GM19035 (cell line): ENCODE measurements around the gene RAI1.

Experiments used
- ATAC-seq: cut with Tn5 transposase; IDR thresholded peaks from one replicate; pipeline ENCODE4 v1.9.1; 2021; ENCODE audit not compliant: unreplicated experiment

RAI1 gene

GRCh38 chr17:17765359-17766076 lies 84.3 kb downstream of the RAI1 start:
- ATAC-seq: no peak

- ATAC-seq: no peak
Observed at GRCh38 chr17:17766077-17766743, 85.0 kb downstream of the RAI1 start.

GRCh38 chr17:17766744-17767120 lies 85.5 kb downstream of the RAI1 start:
- no peak for ATAC-seq

- ATAC-seq: no peak
Observed at GRCh38 chr17:17767154-17767869, 86.1 kb downstream of the RAI1 start.

- no peak for ATAC-seq
Observed at GRCh38 chr17:17767887-17768418, 86.7 kb downstream of the RAI1 start.

- no peak for ATAC-seq
Observed at GRCh38 chr17:17768424-17769088, 87.3 kb downstream of the RAI1 start.

- ATAC-seq: no peak
Observed at GRCh38 chr17:17769869-17770631, 88.8 kb downstream of the RAI1 start.

GRCh38 chr17:17770632-17771044 lies 89.4 kb downstream of the RAI1 start:
- no peak for ATAC-seq

GRCh38 chr17:17771498-17772201 lies 90.4 kb downstream of the RAI1 start:
- ATAC-seq: no peak

- ATAC-seq: no peak
Observed at GRCh38 chr17:17772231-17772630, 91.0 kb downstream of the RAI1 start.

- no peak for ATAC-seq
Observed at GRCh38 chr17:17774009-17774881, 93.0 kb downstream of the RAI1 start.

- no peak for ATAC-seq
Observed at GRCh38 chr17:17776889-17777288, 95.6 kb downstream of the RAI1 start.

GRCh38 chr17:17778308-17779014 lies 97.2 kb downstream of the RAI1 start:
- ATAC-seq: no peak

- ATAC-seq: no peak
Observed at GRCh38 chr17:17779015-17779611, 97.9 kb downstream of the RAI1 start.

GRCh38 chr17:17780922-17781590 lies 99.8 kb downstream of the RAI1 start:
- ATAC-seq: no peak

- ATAC-seq: no peak
Observed at GRCh38 chr17:17781591-17782496, 100.6 kb downstream of the RAI1 start.
